HCT116 (cell line): ENCODE data around the gene IL31RA. TPM values are rescaled to one million over a fixed set of nuclear protein-coding genes. Genes with fewer than 3 reads are reported as not detected.
"Not testable (repeated sequence)": the region's sequence is repeated elsewhere in the genome, so short reads cannot be mapped to it uniquely, and the experiment has no call there.

Experiments used
- ATAC-seq: fragments of 200-7000 bp; cut with Tn5 transposase; 2 replicates; pipeline ENCODE4 v1.9.1; 2020; ENCODE audit warnings: mild to moderate bottlenecking, moderate library complexity
- BruUV-seq: library from RNA; stranded (reverse); fragments of 400-500 nt; replicated peaks from 2 replicates; lab custom pipeline; 2021; lab: Mats Ljungman, UMichigan
- CTCF ChIA-PET: fragments of 300-600 bp; sonication (Branson Sonifier 250); formaldehyde crosslinking; loops from one replicate; lab custom pipeline; 2021; ENCODE audit warnings: antibody characterized with exemption; lab: Charles Lee
- POLR2A ChIA-PET: fragments of 300-600, 350-600 bp; sonication (Branson Sonifier 250); formaldehyde crosslinking; loops from one replicate; lab custom pipeline; 2021; ENCODE audit warnings: antibody characterized with exemption; lab: Charles Lee
- RAD21 ChIA-PET, 2 experiments: fragments of 300-600 bp; sonication (Branson Sonifier 250); formaldehyde crosslinking; loops; one replicate each; lab custom pipeline; 2023; ENCODE audit warnings: low total read pairs in 2 of 2; ENCODE audit not compliant: uncharacterized antibody in 2 of 2, unreplicated experiment in 2 of 2, low non-redundant PET in 1 of 2; lab: Charles Lee
- DNase-seq: peaks from one replicate; pipeline ENCODE4 v3.0.0-alpha.2; 2010; ENCODE audit warnings: low read depth, low spot score
- H2AFZ ChIP-seq: fragments of 200-600 bp; shearing (Covaris generic), sonication (generic); 2 replicates; pipeline ENCODE4 v1.6.1; 2017; ENCODE audit warnings: low read depth, mixed run types, mixed read lengths, antibody characterized with exemption, low read length; ENCODE audit not compliant: poor library complexity, severe bottlenecking
- H3K27ac ChIP-seq: 2 replicates; pipeline ENCODE4 v1.5.1; 2012; ENCODE audit warnings: low read depth, low read length
- H3K27me3 ChIP-seq: fragments of 200-600 bp; sonication (generic); 2 replicates; pipeline ENCODE4 v1.6.1; 2016; ENCODE audit warnings: mixed run types, low read length, mixed read lengths; ENCODE audit not compliant: insufficient read depth
- H3K36me3 ChIP-seq, 2 experiments: fragments of 200-500 bp in 1 of 2; fragments of 200-600 bp in 1 of 2; sonication (Bioruptor generic) in 1 of 2; sonication (generic) in 1 of 2; 2 replicates each; pipeline versions ENCODE4 v1.5.1 to v1.6.1; 2014 to 2016; ENCODE audit warnings: low read length in 2 of 2, inconsistent platforms in 1 of 2, mixed read lengths in 1 of 2, mixed run types in 1 of 2; ENCODE audit not compliant: insufficient read depth in 2 of 2, control insufficient read depth in 1 of 2
- H3K4me1 ChIP-seq, 2 experiments: fragments of 200-600 bp in 1 of 2; sonication (generic) in 1 of 2; 2 replicates each; pipeline versions ENCODE4 v1.5.1 to v1.6.1; 2012 to 2017; ENCODE audit warnings: low read length in 2 of 2, inconsistent platforms in 1 of 2, mild to moderate bottlenecking in 1 of 2, mixed read lengths in 1 of 2, mixed run types in 1 of 2, moderate library complexity in 1 of 2; ENCODE audit not compliant: insufficient read depth in 2 of 2, control insufficient read depth in 1 of 2
- H3K4me2 ChIP-seq: fragments of 200-600 bp; sonication (generic); 2 replicates; pipeline ENCODE4 v1.6.1; 2017; ENCODE audit warnings: mixed run types, low read length, mixed read lengths
- H3K4me3 ChIP-seq, 2 experiments: fragments of 200-600 bp in 1 of 2; sonication (generic) in 1 of 2; replicated peaks in 1 of 2; 2 replicates each; pipeline ENCODE4 v1.5.1; 2011 to 2016; ENCODE audit warnings: low read length in 2 of 2, control low read depth in 1 of 2, low read depth in 1 of 2, mild to moderate bottlenecking in 1 of 2, mixed read lengths in 1 of 2, mixed run types in 1 of 2
- H3K79me2 ChIP-seq: fragments of 200-600 bp; sonication (generic); 2 replicates; pipeline ENCODE4 v1.6.1; 2017; ENCODE audit warnings: mild to moderate bottlenecking, mixed run types, low read length, moderate library complexity, mixed read lengths; ENCODE audit not compliant: insufficient read depth
- H3K9ac ChIP-seq: fragments of 200-600 bp; sonication (generic); 2 replicates; pipeline ENCODE4 v1.6.1; 2016; ENCODE audit warnings: low read length, mixed read lengths
- H3K9me2 ChIP-seq: fragments of 200-600 bp; sonication (generic), shearing (Covaris generic); 2 replicates; pipeline ENCODE4 v1.6.1; 2017; ENCODE audit warnings: mixed run types, mild to moderate bottlenecking, moderate library complexity; ENCODE audit not compliant: insufficient read depth
- H3K9me3 ChIP-seq, 2 experiments: fragments of 200-500 bp in 1 of 2; fragments of 200-600 bp in 1 of 2; sonication (Bioruptor generic) in 1 of 2; sonication (generic) in 1 of 2; 2 replicates each; pipeline ENCODE4 v1.6.1; 2014 to 2017; ENCODE audit warnings: low read length in 2 of 2, mixed read lengths in 2 of 2, inconsistent platforms in 1 of 2, low read depth in 1 of 2, mild to moderate bottlenecking in 1 of 2, mixed run types in 1 of 2, moderate library complexity in 1 of 2; ENCODE audit not compliant: control insufficient read depth in 1 of 2, insufficient read depth in 1 of 2
- H4K20me1 ChIP-seq: fragments of 200-600 bp; sonication (generic), shearing (Covaris generic); 2 replicates; pipeline ENCODE4 v1.6.1; 2017; ENCODE audit warnings: mixed run types, mild to moderate bottlenecking, moderate library complexity; ENCODE audit not compliant: insufficient read depth
- CTCF ChIP-seq, 3 experiments: fragments of 200-600 bp in 1 of 3; sonication (generic) in 1 of 3; IDR thresholded peaks in 2 of 3; conservative IDR thresholded peaks in 1 of 3; 2 replicates each; pipeline ENCODE4 v1.5.1; 2012 to 2017; ENCODE audit warnings: low read depth in 2 of 3, low read length in 2 of 3, antibody characterized with exemption in 1 of 3, borderline replicate concordance in 1 of 3, control low read depth in 1 of 3, mild to moderate bottlenecking in 1 of 3, mixed read lengths in 1 of 3, mixed run types in 1 of 3, moderate library complexity in 1 of 3; ENCODE audit not compliant: insufficient read depth in 1 of 3
- JUND ChIP-seq: IDR thresholded peaks from 2 replicates; pipeline ENCODE4 v1.6.1; 2012
- RAD21 ChIP-seq: IDR thresholded peaks from 2 replicates; pipeline ENCODE4 v1.6.1; 2012; ENCODE audit warnings: low read depth, mild to moderate bottlenecking
- intact Hi-C: fragments of 100-400 bp; cut with micrococcal nuclease; formaldehyde crosslinking; loops from 2 replicates; pipeline ENCODE4 v1.10.0; 2022
- total RNA-seq: library from RNA; stranded (reverse); gene quantifications from one replicate; pipeline ENCODE4 v1.2.1, GENCODE V29; 2021; ENCODE audit not compliant: unreplicated experiment

Gene IL31RA
- total RNA-seq, 1 experiment from 2014 or later = 0.59 TPM

DNA sequence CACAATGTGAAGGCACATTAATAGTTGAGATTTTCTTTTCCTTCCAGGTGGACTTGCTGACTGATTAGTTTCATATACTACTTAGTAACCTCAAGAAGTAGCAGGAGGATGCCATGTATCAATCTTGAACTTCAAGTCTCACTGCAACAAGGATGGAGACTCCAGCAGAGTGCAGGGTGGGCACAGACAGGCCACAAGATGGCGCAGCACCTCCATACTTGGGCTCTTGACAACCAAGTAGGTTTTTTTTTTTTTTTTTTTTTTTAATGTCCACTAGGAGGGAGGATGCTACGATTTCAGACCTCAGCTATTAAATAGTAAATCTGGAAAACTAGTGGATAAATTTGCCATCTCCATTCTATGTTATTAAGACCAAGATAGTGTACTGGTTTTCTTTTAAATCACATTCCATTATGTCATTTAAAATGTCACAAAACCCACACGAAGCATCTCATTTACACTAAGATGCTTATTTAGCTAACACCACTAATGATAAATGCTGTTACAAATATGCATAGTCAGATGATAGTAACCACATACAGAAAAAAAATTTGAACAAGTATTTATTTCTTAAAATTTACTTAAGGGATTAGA lies 85.0 kb downstream of the IL31RA start:
- intact Hi-C loops = loop anchor here (1.0 to 5.0 kb wide), 5 partner anchors 136 to 1341 kb away; no protein-coding TSS in a partner anchor
- H3K9me3 ChIP-seq = no peaks in the 10 kb centered on the region
- TF ChIP-seq RAD21 (peak; percentile 95), CTCF (IDR thresholded peaks at IDR 0.05 in 2 of 3, conservative IDR thresholded peaks at IDR 0.05 in 1 of 3; ENCODE audit: borderline replicate concordance in 1 of 3, insufficient read depth in 1 of 3, low read depth in 2 of 3, low read length in 2 of 3) (peak; percentile 95 to 99 (median 98)), JUND (no peak)
- DNase-seq (peak; percentile 79), ATAC-seq (peak; percentile 92)
- no peaks in the 10 kb centered on the region for H3K9me2 ChIP-seq
- H3K4me3 ChIP-seq = no peak overlapping the region
- H3K27me3 ChIP-seq = no peaks in the 10 kb centered on the region
- CTCF ChIA-PET = interaction anchor here (0.6 to 4.9 kb wide), 26 partner anchors 10 to 1202 kb away, joined by 3 to 102 read pairs (median 3); no protein-coding TSS in a partner anchor
- no peak overlapping the region for H3K27ac ChIP-seq
- peaks cover 0 to 5% of the 10 kb centered on the region in 2 experiments; a peak in 1 of 4 replicates for H3K36me3 ChIP-seq
- no peak overlapping the region for H3K9ac ChIP-seq
- no peaks in the 10 kb centered on the region for H3K4me1 ChIP-seq
- no peak overlapping the region for H3K4me2 ChIP-seq
- no peaks in the 10 kb centered on the region for H3K79me2 ChIP-seq
- BruUV-seq = no TSS peak
- H2AFZ ChIP-seq = no peak overlapping the region
- POLR2A ChIA-PET = interaction anchor here (1.0 to 1.9 kb wide), 3 partner anchors 85 to 264 kb away, joined by 4 to 10 read pairs (median 4); partner anchors contain the start of gene IL31RA
- H4K20me1 ChIP-seq = no peaks in the 10 kb centered on the region
- RAD21 ChIA-PET = interaction anchor here (0.6 to 2.6 kb wide), 8 partner anchors 136 to 697 kb away, joined by 3 to 20 read pairs (median 8); no protein-coding TSS in a partner anchor

- ATAC-seq, H3K27ac ChIP-seq, H3K9ac ChIP-seq, H2AFZ ChIP-seq, H3K79me2 ChIP-seq, H3K4me2 ChIP-seq, H3K27me3 ChIP-seq, DNase-seq, H3K4me1 ChIP-seq, BruUV-seq, H4K20me1 ChIP-seq, H3K9me2 ChIP-seq, H3K4me3 ChIP-seq, H3K9me3 ChIP-seq: not testable (repeated sequence)
- ChIA-PET CTCF (interaction anchor here (1.7 to 4.9 kb wide), 5 partner anchors 16 to 332 kb away, joined by 3 to 102 read pairs (median 18); no protein-coding TSS in a partner anchor), POLR2A (interaction anchor here (1.9 kb wide), 1 partner anchor 187 kb away, joined by 4 read pairs; no protein-coding TSS in a partner anchor), RAD21 (interaction anchor here (1.5 to 2.6 kb wide), 3 partner anchors 263 to 332 kb away, joined by 6 to 20 read pairs (median 19); no protein-coding TSS in a partner anchor)
- H3K36me3 ChIP-seq = peaks cover 3 to 12% of the 10 kb centered on the region in 2 experiments; a peak in 2 of 4 replicates
- intact Hi-C loops = loop anchor here (2.0 to 5.0 kb wide), 3 partner anchors 135 to 1340 kb away; no protein-coding TSS in a partner anchor
Measured at GRCh38 chr5:55937598-55937997, 86.4 kb downstream of the IL31RA start.

- RAD21 ChIA-PET, H3K79me2 ChIP-seq, H3K9ac ChIP-seq, POLR2A ChIA-PET, DNase-seq, H3K4me1 ChIP-seq, H4K20me1 ChIP-seq, ATAC-seq, H3K9me3 ChIP-seq, H3K27me3 ChIP-seq, H2AFZ ChIP-seq, H3K27ac ChIP-seq, H3K4me2 ChIP-seq, CTCF ChIA-PET, H3K9me2 ChIP-seq, intact Hi-C loops, H3K4me3 ChIP-seq, BruUV-seq: not testable (repeated sequence)
- peaks cover 3 to 12% of the 10 kb centered on the region in 2 experiments; a peak in 2 of 4 replicates for H3K36me3 ChIP-seq
Measured at GRCh38 chr5:55941154-55941553, 90.0 kb downstream of the IL31RA start.
